HG02678 (cell line): ENCODE results near the gene MAP1LC3B.

Source experiments
- ATAC-seq: cut with Tn5 transposase; IDR thresholded peaks from one replicate; pipeline ENCODE4 v1.9.1; 2021; ENCODE audit warnings: mild to moderate bottlenecking, moderate library complexity; ENCODE audit not compliant: unreplicated experiment

Gene MAP1LC3B

DNA sequence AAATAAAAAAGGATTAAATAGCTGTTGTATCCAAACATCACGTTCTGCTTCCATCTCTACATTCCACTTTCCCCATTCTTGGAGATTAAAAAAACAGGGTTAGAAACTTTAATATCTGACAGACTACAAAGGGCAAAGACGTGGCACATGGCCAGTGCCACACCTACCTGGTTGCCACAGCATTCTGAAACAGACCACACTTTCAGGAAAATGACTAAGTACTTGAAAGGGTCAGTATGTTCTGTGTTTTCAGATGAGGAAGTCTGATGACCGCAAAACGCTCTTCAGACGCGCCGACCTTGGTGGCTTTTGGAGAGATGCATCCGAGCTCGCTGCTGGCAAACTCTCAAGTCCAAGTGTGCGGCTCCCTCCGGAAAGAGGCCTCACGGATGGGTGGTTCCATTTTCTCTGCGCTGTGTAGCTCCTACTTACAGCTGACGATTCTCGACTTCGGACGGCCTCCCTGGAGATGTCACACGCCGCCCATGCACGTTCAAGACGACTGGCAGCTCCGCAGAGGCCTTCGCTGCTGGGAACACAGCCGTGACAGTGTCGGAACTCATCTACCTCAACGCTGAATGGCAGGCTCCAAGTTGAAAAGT is 15.5 kb downstream of the MAP1LC3B start:
- ATAC-seq, result no peak

DNA sequence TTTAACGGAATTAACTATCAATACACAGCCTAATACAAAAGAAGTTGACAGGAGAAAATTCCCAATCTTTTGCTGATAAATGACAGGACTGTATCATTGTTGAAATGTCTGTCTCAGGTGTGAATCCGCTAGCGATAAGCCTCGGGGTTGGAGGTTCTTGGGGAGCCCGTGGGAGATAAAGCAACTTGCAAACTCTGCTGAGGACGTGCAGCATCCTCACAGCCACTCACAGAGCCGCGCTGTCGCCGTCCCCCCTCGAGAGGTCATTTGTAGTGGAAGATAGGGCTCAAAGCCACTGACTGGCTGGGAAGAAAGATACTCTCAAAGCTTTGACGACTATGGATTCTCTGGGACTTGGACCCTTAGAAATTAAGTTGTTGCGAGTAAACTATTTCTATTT is 17.0 kb downstream of the MAP1LC3B start:
- no peak for ATAC-seq

DNA sequence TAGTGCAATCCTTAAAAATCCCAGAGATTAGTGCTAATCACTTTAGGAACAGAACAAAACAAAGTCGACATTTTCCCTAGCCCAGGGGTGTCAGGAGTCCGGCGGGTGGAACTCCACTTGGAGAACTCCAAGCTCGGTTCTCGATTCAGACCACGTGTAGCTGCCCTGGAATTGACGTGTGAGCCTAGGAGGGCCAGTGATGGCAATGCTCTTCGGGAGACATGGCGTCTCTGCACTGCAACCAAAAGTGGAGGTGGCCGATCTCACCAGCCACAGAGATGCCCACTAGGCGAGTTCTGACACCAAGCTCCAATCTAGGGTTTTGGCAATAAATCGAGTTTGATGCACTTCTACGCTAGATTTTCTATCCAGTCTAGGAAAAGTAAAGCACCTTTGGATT is 17.6 kb downstream of the MAP1LC3B start:
- no peak for ATAC-seq

DNA sequence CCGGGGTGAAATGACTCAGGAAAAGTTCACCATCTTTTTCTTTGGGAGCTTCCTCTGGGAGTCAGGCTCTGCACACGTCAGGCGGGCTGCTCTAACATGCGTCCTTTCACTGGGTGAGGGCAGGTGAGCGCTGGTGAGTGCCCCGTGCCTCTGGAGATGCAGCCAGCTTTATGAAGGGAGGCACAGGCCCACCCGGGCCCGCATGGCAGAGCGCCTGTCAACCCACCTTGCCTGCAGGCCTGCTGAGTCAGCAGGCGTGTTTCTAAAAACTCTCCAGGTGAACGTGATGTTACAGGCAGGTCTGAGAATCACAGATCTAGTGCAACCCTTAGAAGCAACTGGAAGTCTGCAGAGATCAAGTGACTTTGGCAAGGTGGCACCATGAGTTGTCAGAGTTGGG is 18.4 kb downstream of the MAP1LC3B start:
- no peak for ATAC-seq

DNA sequence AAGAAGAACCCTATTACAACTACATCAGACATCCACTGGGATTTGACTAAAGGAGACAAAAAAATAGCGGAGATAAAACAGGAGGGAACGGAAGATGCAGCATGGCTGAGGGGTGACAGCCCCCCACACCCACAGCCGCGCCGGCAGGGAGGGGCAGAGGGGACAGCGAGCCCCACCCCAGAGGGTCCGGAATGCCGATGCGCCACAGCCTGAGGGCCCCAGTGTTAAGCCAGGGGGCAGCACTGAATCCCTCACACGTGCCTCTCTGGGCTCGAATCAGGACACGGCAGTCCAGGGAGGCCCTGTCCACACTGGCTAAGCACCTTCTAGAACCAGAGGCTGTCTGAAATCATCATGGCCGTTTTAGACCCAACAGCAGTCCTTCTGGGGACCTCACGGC is 18.8 kb downstream of the MAP1LC3B start:
- no peak for ATAC-seq

DNA sequence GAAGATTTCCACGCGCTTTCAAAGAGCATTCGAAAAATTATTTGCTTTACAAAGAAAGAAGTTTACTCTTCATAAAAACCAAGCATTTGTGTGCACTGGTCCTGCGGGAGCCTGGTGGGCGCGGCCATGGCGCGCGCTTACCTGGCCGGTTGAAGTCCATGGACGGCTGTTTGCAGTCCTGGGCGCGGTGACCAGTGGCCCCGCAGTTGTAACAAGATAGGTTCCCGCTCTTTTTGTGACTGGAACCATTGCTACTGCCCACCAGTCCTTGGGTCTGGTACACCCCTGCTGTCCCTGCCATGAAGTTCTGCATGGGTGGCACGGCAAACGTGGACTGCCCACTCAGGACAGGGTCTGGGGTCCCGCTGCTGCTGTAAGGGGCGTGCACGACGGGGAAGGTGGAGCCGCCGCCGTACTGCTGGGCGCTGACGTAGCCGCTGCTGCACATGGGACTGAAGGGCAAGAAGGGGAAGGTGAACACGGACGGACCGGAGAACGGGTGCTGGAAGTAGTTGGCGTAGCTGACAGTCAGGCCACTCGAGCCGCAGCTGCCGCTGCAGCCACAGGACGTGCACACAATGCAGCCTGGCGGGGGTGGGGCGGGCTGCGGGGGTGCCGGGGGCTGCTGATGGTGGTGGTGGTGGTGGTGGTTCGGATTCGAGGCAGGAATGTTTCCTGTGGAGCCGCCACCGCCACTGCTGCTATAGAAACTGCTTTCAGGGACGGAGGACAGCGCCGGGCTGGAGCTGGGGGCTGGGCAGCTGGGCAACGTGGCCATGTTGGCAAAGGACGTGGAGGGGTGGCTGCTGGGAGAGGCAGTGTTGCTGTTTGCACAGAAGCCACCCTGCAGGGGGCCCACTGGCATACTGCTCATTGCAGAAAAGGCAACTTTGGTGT is 19.5 kb downstream of the MAP1LC3B start:
- ATAC-seq, result no peak

DNA sequence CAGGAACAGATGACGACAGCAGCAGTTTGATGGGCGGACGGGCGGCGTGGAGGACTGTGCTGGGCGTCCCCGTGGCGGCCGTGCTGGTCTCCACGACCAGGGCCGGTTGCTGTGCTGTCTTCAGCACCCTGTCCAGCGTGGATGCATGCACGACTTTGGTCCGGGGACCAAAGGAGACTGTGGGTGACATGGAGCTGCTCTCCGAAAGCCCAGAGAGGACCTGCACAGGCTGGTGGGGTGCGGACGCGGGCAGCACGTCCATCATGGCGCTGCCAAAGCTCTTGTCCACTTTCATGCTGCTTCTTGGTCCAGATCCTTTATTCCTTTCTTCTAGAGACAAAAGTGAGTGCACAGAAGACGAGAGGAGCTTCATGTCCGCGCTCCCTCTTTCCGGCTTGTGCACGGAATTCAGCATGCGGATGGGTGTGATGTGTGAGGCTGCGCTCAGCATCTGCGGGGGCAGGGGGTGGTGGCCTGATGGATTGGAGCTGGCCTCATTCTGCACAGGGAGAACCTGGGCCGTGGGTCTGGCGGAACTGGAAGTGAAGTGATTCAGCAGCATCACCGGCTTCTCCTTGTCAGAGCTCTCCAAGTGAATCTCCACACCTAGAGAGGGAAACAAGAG is 20.3 kb downstream of the MAP1LC3B start:
- ATAC-seq, result no peak

DNA sequence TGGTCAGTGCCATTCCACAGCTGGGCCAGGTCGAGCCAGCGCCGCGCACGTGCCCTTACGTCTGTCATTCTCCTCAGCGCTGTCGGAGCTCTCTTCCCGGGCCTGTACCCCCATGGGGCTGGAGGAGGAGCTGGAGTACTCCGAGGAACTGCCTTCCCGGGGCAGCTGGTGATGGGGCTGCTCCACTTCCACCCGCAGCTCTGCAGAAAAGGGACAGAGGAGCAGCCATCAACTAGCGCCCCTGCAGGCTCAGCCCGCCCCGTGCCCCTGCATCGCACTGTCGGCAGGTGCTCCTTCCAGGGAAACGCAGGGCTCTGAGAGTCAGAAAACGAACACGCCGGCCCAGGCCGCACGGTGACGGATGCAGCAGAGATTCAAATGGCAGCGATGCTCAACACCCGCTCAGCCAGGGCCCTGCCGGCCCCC is 20.9 kb downstream of the MAP1LC3B start:
- no peak for ATAC-seq

DNA sequence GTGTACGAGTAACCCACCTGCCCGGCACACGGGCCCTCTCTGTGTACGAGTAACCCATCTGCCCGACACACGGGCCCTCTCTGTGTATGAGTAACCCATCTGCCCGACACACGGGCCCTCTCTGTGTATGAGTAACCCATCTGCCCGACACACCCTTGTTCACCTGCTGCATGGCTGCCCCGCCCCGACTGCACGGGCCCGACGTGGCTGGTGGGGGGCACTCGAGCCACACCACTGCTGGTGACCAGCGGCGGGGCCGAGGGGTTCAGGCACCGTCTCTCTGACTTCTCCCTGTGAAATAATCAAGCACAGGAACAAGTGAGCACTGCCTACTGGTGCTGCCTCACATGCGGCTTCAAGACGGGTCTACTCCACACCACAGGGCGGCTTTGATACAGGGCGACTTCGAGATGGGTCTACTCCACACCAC is 22.1 kb downstream of the MAP1LC3B start:
- no peak for ATAC-seq

DNA sequence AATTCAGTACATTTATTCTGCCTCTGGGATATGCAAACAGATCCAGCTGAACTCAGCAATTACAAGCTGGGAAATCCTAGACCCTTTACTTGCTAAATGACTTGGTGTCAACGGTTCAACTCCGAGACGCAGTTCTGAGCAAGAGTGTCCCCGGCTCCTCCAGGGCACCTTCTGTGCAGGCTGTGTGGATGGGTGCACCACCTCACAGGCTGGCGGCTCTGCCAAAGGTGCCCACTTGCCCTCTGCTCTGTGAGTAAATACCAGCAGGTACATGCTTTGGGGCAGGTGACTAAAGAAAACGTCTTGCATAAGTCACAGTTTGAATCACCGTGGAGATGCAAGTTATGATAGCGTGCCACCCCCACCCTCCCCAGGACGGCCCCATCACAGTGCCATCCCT is 23.3 kb downstream of the MAP1LC3B start:
- no peak for ATAC-seq

DNA sequence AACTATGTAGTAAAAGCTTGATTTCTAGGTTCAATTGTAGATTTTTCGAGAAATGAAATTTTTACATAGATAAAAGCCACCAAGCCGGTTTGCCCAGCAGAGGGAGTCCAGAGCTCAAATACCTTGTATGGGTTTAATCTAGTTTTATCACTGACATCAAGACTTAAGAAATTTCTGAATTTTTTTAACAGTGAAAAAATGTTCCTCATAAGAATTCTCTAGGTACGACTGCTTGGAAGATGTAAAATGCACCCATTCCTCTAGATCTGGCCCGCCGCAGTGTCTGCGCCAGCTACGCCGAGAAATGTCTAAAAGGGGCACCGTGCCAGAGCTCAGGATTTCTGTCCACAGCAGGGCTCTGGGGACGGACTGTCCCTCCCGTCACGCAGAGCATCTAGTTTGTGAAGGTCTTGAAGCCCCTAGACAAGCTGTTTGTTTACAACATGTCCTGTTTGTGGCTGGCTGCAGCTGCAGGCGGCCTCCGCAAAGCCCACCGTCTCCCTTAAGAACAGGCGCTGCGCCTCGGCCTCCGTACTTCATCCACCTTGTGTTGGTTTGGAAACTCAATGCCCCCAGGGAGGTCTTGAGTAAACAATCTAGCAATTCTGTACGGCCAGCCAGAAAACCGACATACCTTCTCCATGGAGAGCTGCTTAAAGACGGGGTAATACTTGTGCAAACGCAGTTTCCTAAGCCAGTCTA is 24.8 kb downstream of the MAP1LC3B start:
- ATAC-seq, result no peak

DNA sequence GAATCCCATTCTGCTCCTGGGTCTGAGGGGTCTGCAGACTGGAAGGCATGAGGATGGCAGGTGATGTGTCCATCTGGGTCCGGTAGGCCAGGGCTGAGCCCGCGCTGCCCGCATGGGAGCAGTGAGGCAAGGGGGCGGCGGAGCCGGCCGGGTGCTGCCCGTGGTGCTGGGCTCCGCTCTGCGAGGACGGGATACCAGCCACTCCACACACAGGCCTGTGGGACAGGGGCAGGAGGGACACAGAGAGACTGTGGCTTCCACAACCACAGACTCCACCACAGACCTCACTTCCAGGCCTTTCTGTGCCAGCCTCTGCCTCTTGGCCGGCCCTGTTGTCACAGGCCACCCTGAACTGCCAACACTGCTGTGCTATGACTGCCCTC is 25.4 kb downstream of the MAP1LC3B start:
- ATAC-seq, result no peak

DNA sequence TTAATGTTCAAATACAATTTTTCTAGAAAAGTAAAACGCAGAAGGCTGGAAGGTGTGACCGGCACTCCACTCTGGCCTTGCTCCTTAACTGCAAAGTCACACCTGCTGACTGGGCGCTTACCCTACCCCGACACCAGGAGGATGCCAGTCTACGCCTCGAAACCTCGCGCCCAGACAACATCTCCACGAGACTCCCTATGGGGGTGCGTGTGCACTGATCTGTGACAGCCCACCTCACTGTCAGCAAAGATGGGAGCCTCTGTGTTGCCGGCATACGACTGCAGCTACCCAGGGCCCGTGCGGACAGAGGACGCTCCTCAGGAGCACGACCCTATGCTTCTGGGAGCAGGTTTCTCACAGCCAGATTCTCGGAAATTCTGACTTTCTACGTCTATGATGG is 26.1 kb downstream of the MAP1LC3B start:
- ATAC-seq, result no peak

DNA sequence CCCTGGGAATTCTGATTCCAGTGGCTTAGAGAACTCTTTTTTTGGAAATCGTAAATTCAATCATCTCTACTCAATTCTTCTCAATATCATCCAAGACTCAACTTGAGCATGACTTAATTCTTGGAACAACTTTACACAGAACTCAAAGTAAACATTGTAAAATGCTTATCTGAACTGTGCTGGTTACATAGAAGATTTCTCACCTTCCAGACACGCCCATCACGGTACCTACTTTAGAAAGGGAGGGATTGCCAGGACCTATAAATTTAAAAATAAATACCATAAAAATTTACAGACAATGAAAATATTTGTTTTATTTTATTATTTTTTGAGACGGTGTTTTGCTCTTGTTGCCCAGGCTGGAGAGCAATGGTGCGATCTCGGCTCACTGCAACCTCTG is 26.5 kb downstream of the MAP1LC3B start:
- no peak for ATAC-seq

DNA sequence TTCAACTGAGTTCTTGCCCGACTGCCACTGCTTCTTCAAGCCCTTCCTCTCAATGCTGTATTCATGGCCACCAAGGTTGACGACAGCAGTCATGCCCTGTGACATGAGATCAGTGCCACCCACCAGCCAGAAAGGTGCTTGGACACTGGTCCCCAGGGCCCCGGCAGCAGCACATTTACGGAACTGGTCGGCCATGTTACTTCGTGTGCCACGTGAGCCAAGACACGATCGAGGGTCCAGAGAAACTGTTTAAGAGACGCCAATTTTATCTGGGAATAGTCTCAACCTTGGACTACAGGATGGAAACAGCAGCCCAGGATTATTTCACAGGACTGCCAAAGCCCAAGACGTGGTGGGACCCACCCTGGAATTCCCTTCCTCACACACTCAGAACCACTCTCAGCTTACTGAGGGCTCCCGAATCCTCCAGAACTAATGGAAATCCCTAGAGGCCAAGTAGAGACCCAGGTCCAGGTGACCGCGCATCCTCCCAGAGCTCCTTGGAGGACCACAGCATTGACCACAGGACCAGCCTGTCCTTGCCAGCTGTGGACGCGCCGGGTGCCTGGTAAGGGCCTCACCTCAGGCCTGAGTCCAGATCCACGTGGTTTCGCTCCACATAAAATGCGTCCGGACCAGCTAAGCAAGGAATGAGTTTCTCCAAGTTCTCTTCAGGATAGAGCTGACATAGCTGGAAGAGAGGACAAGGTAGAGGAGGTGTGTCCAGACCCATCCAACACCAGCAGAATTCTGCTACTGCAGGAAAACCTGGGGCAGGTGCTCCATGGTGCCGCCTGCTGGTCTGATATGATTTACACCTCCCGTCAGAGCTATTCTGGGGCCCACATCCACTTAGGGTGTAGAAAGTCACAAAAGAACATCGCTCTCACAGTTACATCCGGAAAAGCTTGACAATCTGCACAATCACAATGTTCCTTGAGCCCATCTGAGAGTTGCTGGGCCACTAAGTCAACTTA is 28.2 kb downstream of the MAP1LC3B start:
- ATAC-seq, result no peak

DNA sequence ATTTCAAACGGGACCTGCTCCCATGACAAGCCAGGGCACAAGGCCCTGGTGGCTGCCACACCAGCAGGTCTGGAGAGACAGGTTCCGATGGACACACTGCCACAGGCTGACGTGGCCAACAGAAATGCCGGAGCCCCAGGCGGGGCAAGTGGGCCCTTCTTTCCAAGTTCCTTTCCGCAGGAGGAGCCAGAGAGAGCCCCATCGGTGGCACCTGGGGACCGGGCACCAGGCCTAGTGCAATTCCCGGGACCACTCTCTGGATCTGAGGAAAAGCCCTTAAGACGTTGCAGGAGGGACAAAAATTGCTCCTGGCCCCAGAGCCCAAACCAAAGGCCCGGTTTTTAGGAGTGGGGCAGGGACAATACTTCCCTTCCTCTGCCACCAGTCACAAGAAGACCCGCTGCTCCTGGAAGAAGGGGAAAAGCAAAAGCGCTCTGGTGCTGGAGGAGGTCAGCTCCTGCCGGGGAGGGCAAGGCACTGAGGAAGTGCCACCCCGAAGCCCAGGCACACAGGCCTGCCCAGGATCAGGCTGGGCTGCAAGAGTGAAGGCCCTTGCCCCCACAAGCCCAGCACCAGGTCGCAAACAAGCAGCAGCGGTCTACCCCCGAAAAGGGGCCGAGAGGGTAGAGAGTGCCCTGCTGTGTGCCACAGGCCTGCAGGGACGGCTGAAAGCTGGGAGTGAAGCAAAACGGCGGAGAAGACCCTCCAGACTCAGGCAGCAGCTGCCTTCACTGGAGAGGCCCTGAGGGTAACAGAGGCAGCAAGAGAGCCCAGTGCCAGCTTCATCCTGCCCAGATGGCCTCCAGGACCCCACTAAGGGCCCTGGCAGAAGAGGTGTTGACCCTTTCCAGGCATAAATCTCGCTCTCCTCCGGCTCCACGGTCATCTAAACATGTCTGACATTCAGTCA is 29.1 kb downstream of the MAP1LC3B start:
- no peak for ATAC-seq

DNA sequence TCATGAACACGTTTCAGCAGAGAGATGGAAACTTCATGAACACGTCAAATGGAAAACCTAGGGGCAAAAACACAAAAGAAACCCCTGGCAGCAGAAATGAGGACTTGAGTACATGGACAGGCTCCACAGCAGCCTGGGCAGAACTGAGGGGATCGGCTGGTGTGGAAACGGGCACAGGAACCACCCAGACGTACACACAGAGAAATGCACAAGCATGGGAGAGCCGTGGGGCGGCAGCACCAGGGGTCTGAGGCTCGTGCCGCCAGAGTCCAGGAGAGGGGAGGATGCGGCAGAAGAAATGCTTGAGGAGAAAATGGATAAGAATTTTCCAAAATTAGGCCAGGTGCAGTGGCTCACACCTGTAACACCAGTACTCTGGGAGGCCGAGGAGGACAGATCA is 30.0 kb downstream of the MAP1LC3B start:
- ATAC-seq, result no peak

DNA sequence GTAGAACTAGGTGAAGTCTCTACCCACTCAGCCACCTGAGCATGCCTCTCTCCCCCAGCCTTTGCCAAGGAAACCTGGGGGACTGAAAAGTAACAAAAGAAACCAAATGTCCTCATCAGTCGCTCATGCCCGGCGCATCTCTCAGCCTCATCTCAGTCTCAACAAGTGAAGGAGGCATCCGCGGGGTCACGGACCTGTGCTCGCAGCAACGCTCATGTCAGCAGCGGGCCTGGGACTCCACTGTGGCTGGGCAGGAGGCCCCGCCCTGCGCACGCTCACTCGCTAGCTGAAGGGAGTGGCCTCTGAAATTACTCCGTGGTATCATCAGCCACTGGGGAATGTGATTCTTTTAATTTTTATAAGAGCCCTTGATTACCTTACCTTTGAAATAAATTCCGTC is 31.3 kb downstream of the MAP1LC3B start:
- ATAC-seq, result no peak

DNA sequence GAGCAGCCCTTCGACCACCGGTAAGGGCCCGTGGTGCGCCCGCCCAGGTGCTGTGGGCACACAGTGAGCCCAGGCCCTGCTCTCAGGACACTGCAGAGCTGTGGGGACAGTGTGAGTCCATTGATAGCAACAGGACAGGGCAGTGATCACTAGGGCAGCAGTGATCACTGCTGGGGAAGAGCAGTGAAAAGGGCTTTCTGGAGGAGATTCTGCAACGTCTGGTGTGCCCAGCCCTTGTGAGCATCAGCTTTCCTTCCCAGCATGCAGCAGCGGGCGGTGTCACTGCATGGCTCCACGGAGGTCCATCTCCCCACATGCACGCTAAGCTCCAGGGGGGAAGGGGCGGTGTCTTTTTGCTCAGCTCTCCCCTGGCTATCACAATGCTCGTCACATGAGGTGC is 32.1 kb downstream of the MAP1LC3B start:
- no peak for ATAC-seq
